GM18868 (cell line): ENCODE results near the gene COPA.

Experiments used
- ATAC-seq: cut with Tn5 transposase; IDR thresholded peaks from one replicate; pipeline ENCODE4 v1.9.1; 2021; ENCODE audit warnings: mild to moderate bottlenecking, moderate library complexity; ENCODE audit not compliant: unreplicated experiment

Gene COPA

GRCh38 chr1:160363010-160363409 is 20.0 kb upstream of the COPA start:
- no peak for ATAC-seq

- ATAC-seq, result no peak
Observed at GRCh38 chr1:160362168-160362957, 19.3 kb upstream of the COPA start.

- no peak for ATAC-seq
Observed at GRCh38 chr1:160361814-160362167, 18.7 kb upstream of the COPA start.

- ATAC-seq, result no peak
Observed at GRCh38 chr1:160361199-160361598, 18.1 kb upstream of the COPA start.

- no peak for ATAC-seq
Observed at GRCh38 chr1:160360227-160360695, 17.2 kb upstream of the COPA start.

GRCh38 chr1:160359559-160360226 is 16.6 kb upstream of the COPA start:
- ATAC-seq, result no peak

GRCh38 chr1:160358073-160358472 is 15.0 kb upstream of the COPA start:
- no peak for ATAC-seq

GRCh38 chr1:160357286-160358002 is 14.4 kb upstream of the COPA start:
- ATAC-seq, result no peak

- ATAC-seq, result no peak
Observed at GRCh38 chr1:160354388-160354985, 11.4 kb upstream of the COPA start.

- no peak for ATAC-seq
Observed at GRCh38 chr1:160353223-160353622, 10.2 kb upstream of the COPA start.

GRCh38 chr1:160352555-160352954 is 9.5 kb upstream of the COPA start:
- no peak for ATAC-seq

- no peak for ATAC-seq
Observed at GRCh38 chr1:160351629-160352028, 8.6 kb upstream of the COPA start.

GRCh38 chr1:160346958-160347357 is 3.9 kb upstream of the COPA start:
- peak; percentile 56 for ATAC-seq

- ATAC-seq, result no peak
Observed at GRCh38 chr1:160346463-160346862, 3.4 kb upstream of the COPA start.

GRCh38 chr1:160344936-160345335 is 1.9 kb upstream of the COPA start:
- ATAC-seq, result no peak

- no peak for ATAC-seq
Observed at GRCh38 chr1:160344241-160344640, 1.2 kb upstream of the COPA start.

GRCh38 chr1:160342526-160342925 is 524 bp downstream of the COPA start:
- no peak for ATAC-seq

- ATAC-seq, result no peak
Observed at GRCh38 chr1:160340866-160341265, 2.2 kb downstream of the COPA start.

GRCh38 chr1:160340146-160340545 is 2.9 kb downstream of the COPA start:
- ATAC-seq, result no peak

- ATAC-seq, result no peak
Observed at GRCh38 chr1:160338580-160338979, 4.5 kb downstream of the COPA start.

- no peak for ATAC-seq
Observed at GRCh38 chr1:160332516-160332915, 10.5 kb downstream of the COPA start.
